Measurements from ENCODE around the gene SYNE2. TPM values are rescaled to one million over a fixed set of nuclear protein-coding genes. Genes with fewer than 3 reads are reported as not detected.

SYNE2 gene
- total and polyA plus RNA-seq, 10 of the 15 experiments (the other 5 are each of a cell fraction or from before 2014, with no cell fraction given), result 2.1 to 52.7 (median 38.1) TPM

GRCh38 chr14:63878792-63879191, 26.0 kb downstream of the SYNE2 start:
- POLR2A ChIA-PET, result no interaction called here
- in situ Hi-C loops (cut with MboI), result no loop called here
- SMC1A ChIA-PET (ENCODE audit: uncharacterized antibody, unreplicated experiment), result no interaction called here

More at GRCh38 chr14:63878792-63879191, 26.0 kb downstream of the SYNE2 start:
- Histone ChIP-seq H3K4me3 (no peak overlapping the region), H3K27me3 (replicated peaks in 1 of 2; ENCODE audit: control insufficient read depth in 2 of 2, insufficient read depth in 2 of 2, low read length in 1 of 2) (no peaks in the 10 kb centered on the region), H3K9ac (ENCODE audit: control insufficient read depth, insufficient read depth, low read length) (no peak overlapping the region), H3K27ac (ENCODE audit: control insufficient read depth, insufficient read depth) (no peak overlapping the region), H3K4me1 (ENCODE audit: control insufficient read depth, insufficient read depth, low read length) (peaks cover 2% of the 10 kb centered on the region; the same call in 1 of the 2 replicates), H3K4me2 (ENCODE audit: control insufficient read depth, insufficient read depth) (no peak overlapping the region), H3K9me3 (replicated peaks; ENCODE audit: control insufficient read depth, insufficient read depth, low read length) (no peaks in the 10 kb centered on the region), H4K20me1 (ENCODE audit: control insufficient read depth, insufficient read depth) (no peaks in the 10 kb centered on the region), H3K79me2 (ENCODE audit: control insufficient read depth, insufficient read depth, low read length) (peaks cover 40% of the 10 kb centered on the region), H2AFZ (ENCODE audit: control insufficient read depth, low read depth, low read length) (no peak overlapping the region), H3K36me3 (ENCODE audit: control insufficient read depth in 2 of 2, insufficient read depth in 2 of 2, low read length in 1 of 2) (no peaks in the 10 kb centered on the region; a peak in 2 of 4 replicates)
- DNase-seq (ENCODE audit: low read depth, low spot score), result no peak
- BruUV-seq (replicated peaks), result no TSS peak
- ATAC-seq, result no peak
- 98% methylated on average over 4 of the region's 4 CpGs for WGBS (ENCODE audit: insufficient coverage, insufficient replicate concordance, low lambda C conversion rate, missing lambda C conversion rate)
- CTCF ChIA-PET, result interaction anchor here (0.5 kb wide), 1 partner anchor 422 kb away, joined by 4 read pairs; no protein-coding TSS in a partner anchor
- intact Hi-C loops (cut with micrococcal nuclease; ENCODE audit: unreplicated experiment), result no loop called here
- TF ChIP-seq POLR2AphosphoS5 (IDR thresholded peaks at IDR 0.05; ENCODE audit: low read length) (no peak), ETV6 (conservative IDR thresholded peaks at IDR 0.05 in 1 of 2, IDR thresholded peaks at IDR 0.05 in 1 of 2; ENCODE audit: borderline replicate concordance in 1 of 2, low read depth in 1 of 2) (no peak), SREBF2 (IDR thresholded peaks at IDR 0.05; ENCODE audit: low read length) (no peak), USF2 (IDR thresholded peaks at IDR 0.05; ENCODE audit: borderline replicate concordance, low read depth, low read length) (no peak), SKIL (IDR thresholded peaks at IDR 0.05; ENCODE audit: low read depth, poor library complexity, severe bottlenecking) (no peak), SMAD1 (IDR thresholded peaks at IDR 0.05; ENCODE audit: low read depth, partially characterized antibody) (no peak), GABPA (IDR thresholded peaks at IDR 0.05; ENCODE audit: low read depth) (no peak), ZBED1 (IDR thresholded peaks at IDR 0.05; ENCODE audit: borderline replicate concordance) (no peak), POLR2A (IDR thresholded peaks at IDR 0.05; ENCODE audit: low read depth, low read length) (no peak), CHD2 (IDR thresholded peaks at IDR 0.05; ENCODE audit: borderline replicate concordance, low read depth, low read length) (no peak), NFYA (IDR thresholded peaks at IDR 0.05; ENCODE audit: borderline replicate concordance, low read depth, low read length) (no peak)
- TF ChIP-seq, protein P1, sequence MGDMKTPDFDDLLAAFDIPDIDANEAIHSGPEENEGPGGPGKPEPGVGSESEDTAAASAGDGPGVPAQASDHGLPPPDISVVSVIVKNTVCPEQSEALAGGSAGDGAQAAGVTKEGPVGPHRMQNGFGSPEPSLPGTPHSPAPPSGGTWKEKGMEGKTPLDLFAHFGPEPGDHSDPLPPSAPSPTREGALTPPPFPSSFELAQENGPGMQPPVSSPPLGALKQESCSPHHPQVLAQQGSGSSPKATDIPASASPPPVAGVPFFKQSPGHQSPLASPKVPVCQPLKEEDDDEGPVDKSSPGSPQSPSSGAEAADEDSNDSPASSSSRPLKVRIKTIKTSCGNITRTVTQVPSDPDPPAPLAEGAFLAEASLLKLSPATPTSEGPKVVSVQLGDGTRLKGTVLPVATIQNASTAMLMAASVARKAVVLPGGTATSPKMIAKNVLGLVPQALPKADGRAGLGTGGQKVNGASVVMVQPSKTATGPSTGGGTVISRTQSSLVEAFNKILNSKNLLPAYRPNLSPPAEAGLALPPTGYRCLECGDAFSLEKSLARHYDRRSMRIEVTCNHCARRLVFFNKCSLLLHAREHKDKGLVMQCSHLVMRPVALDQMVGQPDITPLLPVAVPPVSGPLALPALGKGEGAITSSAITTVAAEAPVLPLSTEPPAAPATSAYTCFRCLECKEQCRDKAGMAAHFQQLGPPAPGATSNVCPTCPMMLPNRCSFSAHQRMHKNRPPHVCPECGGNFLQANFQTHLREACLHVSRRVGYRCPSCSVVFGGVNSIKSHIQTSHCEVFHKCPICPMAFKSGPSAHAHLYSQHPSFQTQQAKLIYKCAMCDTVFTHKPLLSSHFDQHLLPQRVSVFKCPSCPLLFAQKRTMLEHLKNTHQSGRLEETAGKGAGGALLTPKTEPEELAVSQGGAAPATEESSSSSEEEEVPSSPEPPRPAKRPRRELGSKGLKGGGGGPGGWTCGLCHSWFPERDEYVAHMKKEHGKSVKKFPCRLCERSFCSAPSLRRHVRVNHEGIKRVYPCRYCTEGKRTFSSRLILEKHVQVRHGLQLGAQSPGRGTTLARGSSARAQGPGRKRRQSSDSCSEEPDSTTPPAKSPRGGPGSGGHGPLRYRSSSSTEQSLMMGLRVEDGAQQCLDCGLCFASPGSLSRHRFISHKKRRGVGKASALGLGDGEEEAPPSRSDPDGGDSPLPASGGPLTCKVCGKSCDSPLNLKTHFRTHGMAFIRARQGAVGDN (IDR thresholded peaks at IDR 0.05), result no peak
- TF ChIP-seq, protein P2, sequence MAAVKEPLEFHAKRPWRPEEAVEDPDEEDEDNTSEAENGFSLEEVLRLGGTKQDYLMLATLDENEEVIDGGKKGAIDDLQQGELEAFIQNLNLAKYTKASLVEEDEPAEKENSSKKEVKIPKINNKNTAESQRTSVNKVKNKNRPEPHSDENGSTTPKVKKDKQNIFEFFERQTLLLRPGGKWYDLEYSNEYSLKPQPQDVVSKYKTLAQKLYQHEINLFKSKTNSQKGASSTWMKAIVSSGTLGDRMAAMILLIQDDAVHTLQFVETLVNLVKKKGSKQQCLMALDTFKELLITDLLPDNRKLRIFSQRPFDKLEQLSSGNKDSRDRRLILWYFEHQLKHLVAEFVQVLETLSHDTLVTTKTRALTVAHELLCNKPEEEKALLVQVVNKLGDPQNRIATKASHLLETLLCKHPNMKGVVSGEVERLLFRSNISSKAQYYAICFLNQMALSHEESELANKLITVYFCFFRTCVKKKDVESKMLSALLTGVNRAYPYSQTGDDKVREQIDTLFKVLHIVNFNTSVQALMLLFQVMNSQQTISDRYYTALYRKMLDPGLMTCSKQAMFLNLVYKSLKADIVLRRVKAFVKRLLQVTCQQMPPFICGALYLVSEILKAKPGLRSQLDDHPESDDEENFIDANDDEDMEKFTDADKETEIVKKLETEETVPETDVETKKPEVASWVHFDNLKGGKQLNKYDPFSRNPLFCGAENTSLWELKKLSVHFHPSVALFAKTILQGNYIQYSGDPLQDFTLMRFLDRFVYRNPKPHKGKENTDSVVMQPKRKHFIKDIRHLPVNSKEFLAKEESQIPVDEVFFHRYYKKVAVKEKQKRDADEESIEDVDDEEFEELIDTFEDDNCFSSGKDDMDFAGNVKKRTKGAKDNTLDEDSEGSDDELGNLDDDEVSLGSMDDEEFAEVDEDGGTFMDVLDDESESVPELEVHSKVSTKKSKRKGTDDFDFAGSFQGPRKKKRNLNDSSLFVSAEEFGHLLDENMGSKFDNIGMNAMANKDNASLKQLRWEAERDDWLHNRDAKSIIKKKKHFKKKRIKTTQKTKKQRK (IDR thresholded peaks at IDR 0.05; ENCODE audit: low read depth, low read length), result no peak
- RAD21 ChIA-PET (ENCODE audit: unreplicated experiment), result interaction anchor here (0.8 to 1.0 kb wide), 2 partner anchors 10 to 18 kb away, joined by 3 read pairs; no protein-coding TSS in a partner anchor
- no peak for FAIRE-seq
